Activated naive CD8-positive, alpha-beta T cell (primary cell): ENCODE results near the gene TRO.

Experiments used
- H3K27ac Mint-ChIP-seq: one replicate; pipeline ENCODE4 v1.8.0; 2021; ENCODE audit warnings: mixed read lengths
- H3K27me3 Mint-ChIP-seq: one replicate; pipeline ENCODE4 v1.8.0; 2021; ENCODE audit warnings: mixed read lengths
- H3K36me3 Mint-ChIP-seq: one replicate; pipeline ENCODE4 v1.8.0; 2021; ENCODE audit warnings: mixed read lengths
- H3K4me1 Mint-ChIP-seq: one replicate; pipeline ENCODE4 v1.8.0; 2021; ENCODE audit warnings: low read depth, mixed read lengths
- H3K4me3 Mint-ChIP-seq: one replicate; pipeline ENCODE4 v1.8.0; 2021; ENCODE audit warnings: mild to moderate bottlenecking, mixed read lengths
- H3K9me3 Mint-ChIP-seq: one replicate; pipeline ENCODE4 v1.8.0; 2021; ENCODE audit warnings: low read depth, mixed read lengths

TRO gene, protein sequence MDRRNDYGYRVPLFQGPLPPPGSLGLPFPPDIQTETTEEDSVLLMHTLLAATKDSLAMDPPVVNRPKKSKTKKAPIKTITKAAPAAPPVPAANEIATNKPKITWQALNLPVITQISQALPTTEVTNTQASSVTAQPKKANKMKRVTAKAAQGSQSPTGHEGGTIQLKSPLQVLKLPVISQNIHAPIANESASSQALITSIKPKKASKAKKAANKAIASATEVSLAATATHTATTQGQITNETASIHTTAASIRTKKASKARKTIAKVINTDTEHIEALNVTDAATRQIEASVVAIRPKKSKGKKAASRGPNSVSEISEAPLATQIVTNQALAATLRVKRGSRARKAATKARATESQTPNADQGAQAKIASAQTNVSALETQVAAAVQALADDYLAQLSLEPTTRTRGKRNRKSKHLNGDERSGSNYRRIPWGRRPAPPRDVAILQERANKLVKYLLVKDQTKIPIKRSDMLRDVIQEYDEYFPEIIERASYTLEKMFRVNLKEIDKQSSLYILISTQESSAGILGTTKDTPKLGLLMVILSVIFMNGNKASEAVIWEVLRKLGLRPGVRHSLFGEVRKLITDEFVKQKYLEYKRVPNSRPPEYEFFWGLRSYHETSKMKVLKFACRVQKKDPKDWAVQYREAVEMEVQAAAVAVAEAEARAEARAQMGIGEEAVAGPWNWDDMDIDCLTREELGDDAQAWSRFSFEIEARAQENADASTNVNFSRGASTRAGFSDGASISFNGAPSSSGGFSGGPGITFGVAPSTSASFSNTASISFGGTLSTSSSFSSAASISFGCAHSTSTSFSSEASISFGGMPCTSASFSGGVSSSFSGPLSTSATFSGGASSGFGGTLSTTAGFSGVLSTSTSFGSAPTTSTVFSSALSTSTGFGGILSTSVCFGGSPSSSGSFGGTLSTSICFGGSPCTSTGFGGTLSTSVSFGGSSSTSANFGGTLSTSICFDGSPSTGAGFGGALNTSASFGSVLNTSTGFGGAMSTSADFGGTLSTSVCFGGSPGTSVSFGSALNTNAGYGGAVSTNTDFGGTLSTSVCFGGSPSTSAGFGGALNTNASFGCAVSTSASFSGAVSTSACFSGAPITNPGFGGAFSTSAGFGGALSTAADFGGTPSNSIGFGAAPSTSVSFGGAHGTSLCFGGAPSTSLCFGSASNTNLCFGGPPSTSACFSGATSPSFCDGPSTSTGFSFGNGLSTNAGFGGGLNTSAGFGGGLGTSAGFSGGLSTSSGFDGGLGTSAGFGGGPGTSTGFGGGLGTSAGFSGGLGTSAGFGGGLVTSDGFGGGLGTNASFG (N-terminal part only)

GRCh38 chrX:54920610-54921426, at the start of gene TRO:
Gene TRO, plus strand, starts transcription at chrX:54920824. Its CDS starts 1,423 bp downstream, at chrX:54922247.
- H3K27ac Mint-ChIP-seq = peak within 1 kb of the TSS; percentile 28
- peaks cover 17% of the 10 kb centered on the region for H3K4me1 Mint-ChIP-seq
- H3K36me3 Mint-ChIP-seq = no peaks in the 10 kb centered on the region
- no peaks in the 10 kb centered on the region for H3K9me3 Mint-ChIP-seq
- peak within 1 kb of the TSS; percentile 93 for H3K4me3 Mint-ChIP-seq
- H3K27me3 Mint-ChIP-seq = no peaks in the 10 kb centered on the region

GRCh38 chrX:54885740-54886139, 34.9 kb upstream of the TRO start:
- H3K4me3 Mint-ChIP-seq = no peak overlapping the region
- no peaks in the 10 kb centered on the region for H3K4me1 Mint-ChIP-seq
- no peaks in the 10 kb centered on the region for H3K36me3 Mint-ChIP-seq
- H3K9me3 Mint-ChIP-seq = no peaks in the 10 kb centered on the region
- peaks cover 1% of the 10 kb centered on the region for H3K27me3 Mint-ChIP-seq
- H3K27ac Mint-ChIP-seq = no peak overlapping the region

- Mint-ChIP-seq H3K4me3 (no peak overlapping the region), H3K36me3 (no peaks in the 10 kb centered on the region), H3K27me3 (peaks cover 1% of the 10 kb centered on the region), H3K9me3 (no peaks in the 10 kb centered on the region), H3K27ac (no peak overlapping the region), H3K4me1 (no peaks in the 10 kb centered on the region)
Observed at GRCh38 chrX:54891573-54891972, 29.1 kb upstream of the TRO start.

DNA sequence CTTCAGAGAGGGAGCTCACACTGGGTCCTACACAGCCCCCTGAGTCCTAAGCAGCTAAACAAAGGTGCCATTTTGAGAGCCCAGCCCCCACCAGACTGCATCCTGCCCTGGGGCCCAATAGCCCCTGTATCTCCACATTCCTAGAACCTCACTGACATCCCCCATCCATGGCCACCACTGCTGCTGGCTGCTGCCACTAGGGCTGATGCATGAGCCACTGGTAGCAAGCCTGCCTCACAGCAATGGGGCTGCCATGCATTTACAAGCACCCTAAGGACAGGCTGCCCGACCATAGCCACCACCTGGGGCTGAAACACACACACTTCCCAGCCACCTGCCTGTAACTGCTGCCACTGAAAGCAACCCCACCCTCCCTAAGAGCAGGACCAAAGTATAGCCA, 26.5 kb upstream of the TRO start:
- Mint-ChIP-seq H3K9me3 (no peaks in the 10 kb centered on the region), H3K27me3 (peaks cover 1% of the 10 kb centered on the region), H3K36me3 (no peaks in the 10 kb centered on the region), H3K4me1 (no peaks in the 10 kb centered on the region), H3K4me3 (no peak overlapping the region), H3K27ac (no peak overlapping the region)

GRCh38 chrX:54909941-54910340, 10.7 kb upstream of the TRO start:
- H3K27me3 Mint-ChIP-seq = no peaks in the 10 kb centered on the region
- peaks cover 2% of the 10 kb centered on the region for H3K36me3 Mint-ChIP-seq
- H3K4me1 Mint-ChIP-seq = no peaks in the 10 kb centered on the region
- H3K27ac Mint-ChIP-seq = no peak overlapping the region
- H3K4me3 Mint-ChIP-seq = no peak overlapping the region
- H3K9me3 Mint-ChIP-seq = peaks cover 5% of the 10 kb centered on the region

DNA sequence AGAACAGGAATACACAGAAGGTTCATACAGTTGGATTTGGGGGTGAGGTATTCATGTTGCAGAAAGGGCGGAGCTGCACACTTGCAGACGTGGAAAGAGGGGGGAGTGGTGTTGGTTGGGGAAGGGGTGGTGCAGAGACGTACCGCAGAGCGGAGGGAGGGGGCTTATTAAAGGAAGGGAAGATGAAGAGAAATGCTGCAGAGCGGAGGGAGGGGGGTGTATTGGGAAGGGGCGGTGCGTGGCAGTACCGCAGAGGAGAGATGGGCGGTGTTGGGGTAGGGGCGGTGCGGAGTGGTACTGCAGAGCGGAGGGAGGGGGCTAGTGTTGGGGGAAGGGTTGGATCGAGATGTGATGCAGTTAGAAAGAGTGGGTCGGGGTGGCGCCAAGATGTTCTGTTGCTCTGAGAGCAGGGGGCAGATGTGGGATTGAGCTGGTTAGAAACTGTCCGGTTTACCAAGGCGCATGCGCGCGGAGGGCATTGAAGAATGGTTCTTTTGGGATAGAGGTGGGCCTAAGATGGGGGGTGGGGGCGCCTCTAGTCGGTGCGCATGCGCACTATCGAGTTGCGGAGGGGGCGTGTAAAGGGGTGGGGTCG, 900 bp downstream of the TRO start:
- H3K27me3 Mint-ChIP-seq = no peaks in the 10 kb centered on the region
- peaks cover 17% of the 10 kb centered on the region for H3K4me1 Mint-ChIP-seq
- H3K9me3 Mint-ChIP-seq = no peaks in the 10 kb centered on the region
- H3K36me3 Mint-ChIP-seq = no peaks in the 10 kb centered on the region
- peak overlapping the region; percentile 93 for H3K4me3 Mint-ChIP-seq
- H3K27ac Mint-ChIP-seq = peak overlapping the region; percentile 28

DNA sequence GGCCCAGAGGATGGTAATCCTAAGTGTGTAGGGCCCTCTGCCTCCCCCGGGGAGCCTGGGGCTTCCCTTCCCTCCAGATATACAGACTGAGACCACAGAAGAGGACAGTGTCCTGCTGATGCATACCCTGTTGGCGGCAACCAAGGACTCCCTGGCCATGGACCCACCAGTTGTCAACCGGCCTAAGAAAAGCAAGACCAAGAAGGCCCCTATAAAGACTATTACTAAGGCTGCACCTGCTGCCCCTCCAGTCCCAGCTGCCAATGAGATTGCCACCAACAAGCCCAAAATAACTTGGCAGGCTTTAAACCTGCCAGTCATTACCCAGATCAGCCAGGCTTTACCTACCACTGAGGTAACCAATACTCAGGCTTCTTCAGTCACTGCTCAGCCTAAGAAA, 1.9 kb downstream of the TRO start:
- H3K9me3 Mint-ChIP-seq = no peaks in the 10 kb centered on the region
- H3K4me1 Mint-ChIP-seq = peaks cover 17% of the 10 kb centered on the region
- H3K27ac Mint-ChIP-seq = no peak overlapping the region
- no peaks in the 10 kb centered on the region for H3K36me3 Mint-ChIP-seq
- no peaks in the 10 kb centered on the region for H3K27me3 Mint-ChIP-seq
- H3K4me3 Mint-ChIP-seq = no peak overlapping the region

GRCh38 chrX:54923376-54923775, 2.8 kb downstream of the TRO start:
- no peak overlapping the region for H3K27ac Mint-ChIP-seq
- H3K27me3 Mint-ChIP-seq = no peaks in the 10 kb centered on the region
- no peaks in the 10 kb centered on the region for H3K36me3 Mint-ChIP-seq
- no peaks in the 10 kb centered on the region for H3K9me3 Mint-ChIP-seq
- H3K4me3 Mint-ChIP-seq = no peak overlapping the region
- H3K4me1 Mint-ChIP-seq = peaks cover 17% of the 10 kb centered on the region

DNA sequence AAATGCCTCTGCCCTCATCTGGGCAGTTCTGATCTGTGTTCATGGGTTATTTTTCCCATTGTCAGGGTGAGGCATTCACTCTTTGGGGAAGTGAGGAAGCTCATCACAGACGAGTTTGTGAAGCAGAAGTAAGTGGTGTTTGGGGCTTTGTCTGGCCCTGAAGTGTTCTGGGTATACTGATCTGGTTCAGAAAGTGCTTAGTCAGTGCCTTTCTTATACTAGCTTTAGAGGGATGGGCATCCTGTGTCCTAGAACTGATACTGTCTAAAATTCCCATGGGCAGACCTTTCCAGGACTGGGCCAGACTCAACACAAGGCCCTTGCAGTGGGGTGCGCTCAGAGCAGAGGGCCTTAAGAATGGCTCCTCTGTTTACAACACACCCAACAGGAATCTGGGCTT, 6.4 kb downstream of the TRO start:
- H3K27ac Mint-ChIP-seq = no peak overlapping the region
- no peak overlapping the region for H3K4me3 Mint-ChIP-seq
- H3K4me1 Mint-ChIP-seq = peaks cover 4% of the 10 kb centered on the region
- H3K27me3 Mint-ChIP-seq = no peaks in the 10 kb centered on the region
- H3K9me3 Mint-ChIP-seq = no peaks in the 10 kb centered on the region
- no peaks in the 10 kb centered on the region for H3K36me3 Mint-ChIP-seq

DNA sequence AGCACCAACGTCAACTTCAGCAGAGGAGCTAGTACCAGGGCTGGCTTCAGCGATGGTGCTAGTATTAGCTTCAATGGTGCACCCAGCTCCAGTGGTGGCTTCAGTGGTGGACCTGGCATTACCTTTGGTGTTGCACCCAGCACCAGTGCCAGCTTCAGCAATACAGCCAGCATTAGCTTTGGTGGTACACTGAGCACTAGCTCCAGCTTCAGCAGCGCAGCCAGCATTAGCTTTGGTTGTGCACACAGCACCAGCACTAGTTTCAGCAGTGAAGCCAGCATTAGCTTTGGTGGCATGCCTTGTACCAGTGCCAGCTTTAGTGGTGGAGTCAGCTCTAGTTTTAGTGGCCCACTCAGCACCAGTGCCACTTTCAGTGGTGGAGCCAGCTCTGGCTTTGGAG, 8.3 kb downstream of the TRO start:
- H3K27ac Mint-ChIP-seq = no peak overlapping the region
- no peak overlapping the region for H3K4me3 Mint-ChIP-seq
- H3K27me3 Mint-ChIP-seq = no peaks in the 10 kb centered on the region
- H3K4me1 Mint-ChIP-seq = no peaks in the 10 kb centered on the region
- H3K36me3 Mint-ChIP-seq = no peaks in the 10 kb centered on the region
- no peaks in the 10 kb centered on the region for H3K9me3 Mint-ChIP-seq

DNA sequence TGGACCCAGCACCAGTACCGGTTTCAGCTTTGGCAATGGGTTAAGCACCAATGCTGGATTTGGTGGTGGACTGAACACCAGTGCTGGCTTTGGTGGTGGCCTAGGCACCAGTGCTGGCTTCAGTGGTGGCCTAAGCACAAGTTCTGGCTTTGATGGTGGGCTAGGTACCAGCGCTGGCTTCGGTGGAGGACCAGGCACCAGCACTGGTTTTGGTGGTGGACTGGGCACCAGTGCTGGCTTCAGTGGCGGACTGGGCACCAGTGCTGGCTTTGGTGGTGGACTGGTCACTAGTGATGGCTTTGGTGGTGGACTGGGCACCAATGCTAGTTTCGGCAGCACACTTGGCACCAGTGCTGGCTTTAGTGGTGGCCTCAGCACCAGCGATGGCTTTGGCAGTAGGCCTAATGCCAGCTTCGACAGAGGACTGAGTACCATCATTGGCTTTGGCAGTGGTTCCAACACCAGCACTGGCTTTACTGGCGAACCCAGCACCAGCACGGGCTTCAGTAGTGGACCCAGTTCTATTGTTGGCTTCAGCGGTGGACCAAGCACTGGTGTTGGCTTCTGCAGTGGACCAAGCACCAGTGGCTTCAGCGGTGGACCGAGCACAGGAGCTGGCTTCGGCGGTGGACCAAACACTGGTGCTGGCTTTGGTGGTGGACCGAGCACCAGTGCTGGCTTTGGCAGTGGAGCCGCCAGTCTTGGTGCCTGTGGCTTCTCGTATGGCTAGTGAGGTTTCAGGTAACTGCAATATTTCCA, 9.8 kb downstream of the TRO start:
- Mint-ChIP-seq H3K27me3 (no peaks in the 10 kb centered on the region), H3K27ac (no peak overlapping the region), H3K4me3 (no peak overlapping the region), H3K36me3 (no peaks in the 10 kb centered on the region), H3K4me1 (no peaks in the 10 kb centered on the region), H3K9me3 (no peaks in the 10 kb centered on the region)

GRCh38 chrX:54931107-54931506, 10.5 kb downstream of the TRO start:
- H3K9me3 Mint-ChIP-seq = no peaks in the 10 kb centered on the region
- no peak overlapping the region for H3K27ac Mint-ChIP-seq
- no peaks in the 10 kb centered on the region for H3K36me3 Mint-ChIP-seq
- no peak overlapping the region for H3K4me3 Mint-ChIP-seq
- H3K4me1 Mint-ChIP-seq = no peaks in the 10 kb centered on the region
- H3K27me3 Mint-ChIP-seq = no peaks in the 10 kb centered on the region

GRCh38 chrX:54933150-54933826, 12.7 kb downstream of the TRO start:
- Mint-ChIP-seq H3K27me3 (no peaks in the 10 kb centered on the region), H3K4me1 (no peaks in the 10 kb centered on the region), H3K9me3 (no peaks in the 10 kb centered on the region), H3K27ac (no peak overlapping the region), H3K4me3 (no peak overlapping the region), H3K36me3 (no peaks in the 10 kb centered on the region)
